Measurements from ENCODE around the gene LST1.

- TF ChIP-seq, protein P1, sequence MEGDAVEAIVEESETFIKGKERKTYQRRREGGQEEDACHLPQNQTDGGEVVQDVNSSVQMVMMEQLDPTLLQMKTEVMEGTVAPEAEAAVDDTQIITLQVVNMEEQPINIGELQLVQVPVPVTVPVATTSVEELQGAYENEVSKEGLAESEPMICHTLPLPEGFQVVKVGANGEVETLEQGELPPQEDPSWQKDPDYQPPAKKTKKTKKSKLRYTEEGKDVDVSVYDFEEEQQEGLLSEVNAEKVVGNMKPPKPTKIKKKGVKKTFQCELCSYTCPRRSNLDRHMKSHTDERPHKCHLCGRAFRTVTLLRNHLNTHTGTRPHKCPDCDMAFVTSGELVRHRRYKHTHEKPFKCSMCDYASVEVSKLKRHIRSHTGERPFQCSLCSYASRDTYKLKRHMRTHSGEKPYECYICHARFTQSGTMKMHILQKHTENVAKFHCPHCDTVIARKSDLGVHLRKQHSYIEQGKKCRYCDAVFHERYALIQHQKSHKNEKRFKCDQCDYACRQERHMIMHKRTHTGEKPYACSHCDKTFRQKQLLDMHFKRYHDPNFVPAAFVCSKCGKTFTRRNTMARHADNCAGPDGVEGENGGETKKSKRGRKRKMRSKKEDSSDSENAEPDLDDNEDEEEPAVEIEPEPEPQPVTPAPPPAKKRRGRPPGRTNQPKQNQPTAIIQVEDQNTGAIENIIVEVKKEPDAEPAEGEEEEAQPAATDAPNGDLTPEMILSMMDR (IDR thresholded peaks at IDR 0.05; ENCODE audit: low read depth, low read length, poor library complexity, severe bottlenecking): no peak
- no peak for TF ChIP-seq EZH2phosphoT487 (IDR thresholded peaks at IDR 0.05; ENCODE audit: borderline replicate concordance, low read length)
Observed at GRCh38 chr6:31632279-31632946, 46.3 kb downstream of the LST1 start.
